Activated B cell treated with CpG ODN at 0.5 μM for 24 hours (primary cell): ENCODE results near the gene C22orf15. TPM values are rescaled to one million over a fixed set of nuclear protein-coding genes. Genes with fewer than 3 reads are reported as not detected.

Experiments
- ATAC-seq: fragments of 200-7000 bp; cut with Tn5 transposase; one replicate; pipeline ENCODE4 v1.10.0; 2021; ENCODE audit warnings: low read depth, mild to moderate bottlenecking, moderate library complexity
- CTCF ChIA-PET: fragments of 350-600 bp; sonication (Branson Sonifier 250); formaldehyde crosslinking; loops from one replicate; lab custom pipeline; 2021; ENCODE audit warnings: antibody characterized with exemption; lab: Charles Lee
- POLR2A ChIA-PET: fragments of 350-600 bp; sonication (Branson Sonifier 250); formaldehyde crosslinking; loops from one replicate; lab custom pipeline; 2021; ENCODE audit warnings: antibody characterized with exemption; lab: Charles Lee
- DNase-seq: peaks from one replicate; pipeline ENCODE4 v3.0.0; 2022
- H3K27ac Mint-ChIP-seq: one replicate; pipeline ENCODE4 v1.8.0; 2020; ENCODE audit warnings: mixed read lengths
- H3K27me3 Mint-ChIP-seq: one replicate; pipeline ENCODE4 v1.8.0; 2021; ENCODE audit warnings: mixed read lengths
- H3K36me3 Mint-ChIP-seq: one replicate; pipeline ENCODE4 v1.8.0; 2021; ENCODE audit warnings: low read depth, mixed read lengths
- H3K4me1 Mint-ChIP-seq: one replicate; pipeline ENCODE4 v1.8.0; 2021; ENCODE audit warnings: mixed read lengths
- H3K4me3 Mint-ChIP-seq: one replicate; pipeline ENCODE4 v1.8.0; 2020; ENCODE audit warnings: mild to moderate bottlenecking, mixed read lengths
- H3K9me3 Mint-ChIP-seq: one replicate; pipeline ENCODE4 v1.8.0; 2020; ENCODE audit warnings: mixed read lengths
- intact Hi-C: fragments of 100-400 bp; cut with micrococcal nuclease; formaldehyde crosslinking; loops from one replicate; pipeline ENCODE4 v1.15.1; 2024
- total RNA-seq: library from RNA; stranded (reverse); gene quantifications from 2 replicates; pipeline ENCODE4 v1.2.3, GENCODE V29; 2022
- TF ChIP-seq, protein P1 (sequence below): fragments of 200-600 bp; IDR thresholded peaks from one replicate; pipeline ENCODE4 v1.8.0; 2022; ENCODE audit warnings: antibody characterized with exemption, mild to moderate bottlenecking

C22orf15 gene, protein sequence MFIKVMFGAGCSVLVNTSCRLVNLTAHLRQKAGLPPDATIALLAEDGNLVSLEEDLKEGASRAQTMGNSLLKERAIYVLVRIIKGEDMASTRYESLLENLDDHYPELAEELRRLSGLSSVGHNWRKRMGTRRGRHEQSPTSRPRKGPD
- total RNA-seq: 0.31 and 0.37 TPM in 2 replicates

DNA sequence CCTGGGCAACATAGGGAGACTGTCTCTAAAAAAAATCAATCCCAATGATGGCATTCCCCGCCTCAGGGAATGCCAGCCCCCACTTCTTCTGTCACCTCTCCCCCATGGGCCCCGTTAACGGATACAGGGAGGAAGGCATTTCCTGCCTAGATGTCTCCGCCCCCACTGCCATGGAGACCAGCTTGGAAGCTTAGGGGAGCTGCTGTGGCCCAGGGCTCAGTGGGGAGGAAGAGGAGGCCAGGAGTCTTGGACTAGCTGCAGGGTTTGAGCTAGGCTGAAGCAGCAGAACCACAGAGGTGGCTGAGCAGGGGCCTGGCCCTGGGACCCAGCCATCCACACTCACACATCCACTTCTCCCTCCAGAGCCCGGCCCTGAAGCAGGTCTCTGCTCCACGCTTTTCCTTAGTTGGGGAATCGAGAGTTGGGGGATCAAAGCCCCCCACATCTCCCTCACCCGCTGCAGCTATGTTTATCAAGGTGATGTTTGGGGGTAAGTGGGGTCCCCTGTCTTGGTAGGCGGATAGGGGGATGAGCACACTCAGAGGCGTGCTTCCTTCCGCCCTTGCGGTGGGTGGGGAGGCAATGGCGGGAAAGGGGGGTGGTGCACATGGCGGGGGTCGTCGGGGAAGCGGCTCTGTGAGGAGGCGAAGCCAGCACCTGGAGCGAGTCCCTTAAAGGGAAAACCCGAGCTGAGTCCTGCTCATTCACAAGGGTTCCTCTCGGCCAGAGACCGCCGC, at the start of gene C22orf15:
C22orf15 (plus strand) TSS at position 149 of the 737 bp plus-strand sequence; CDS start at position 466, 317 bp downstream.
- Mint-ChIP-seq H3K4me1 (peaks cover 47% of the 10 kb centered on the region), H3K9me3 (no peaks in the 10 kb centered on the region), H3K27me3 (no peaks in the 10 kb centered on the region), H3K36me3 (peaks cover 14% of the 10 kb centered on the region), H3K27ac (peak within 1 kb of the TSS; percentile 70), H3K4me3 (peak within 1 kb of the TSS; percentile 77)
- ChIA-PET CTCF (interaction anchor here (2.7 kb wide), 1 partner anchor 86 kb away, joined by 7 read pairs; no protein-coding TSS in a partner anchor), POLR2A (interaction anchor here (0.7 to 11.8 kb wide), 5 partner anchors 10 to 1721 kb away, joined by 3 to 229 read pairs (median 8); partner anchors contain the start of genes VPREB3 and ZNF70)
- ATAC-seq: no peak
- TF ChIP-seq, protein P1, sequence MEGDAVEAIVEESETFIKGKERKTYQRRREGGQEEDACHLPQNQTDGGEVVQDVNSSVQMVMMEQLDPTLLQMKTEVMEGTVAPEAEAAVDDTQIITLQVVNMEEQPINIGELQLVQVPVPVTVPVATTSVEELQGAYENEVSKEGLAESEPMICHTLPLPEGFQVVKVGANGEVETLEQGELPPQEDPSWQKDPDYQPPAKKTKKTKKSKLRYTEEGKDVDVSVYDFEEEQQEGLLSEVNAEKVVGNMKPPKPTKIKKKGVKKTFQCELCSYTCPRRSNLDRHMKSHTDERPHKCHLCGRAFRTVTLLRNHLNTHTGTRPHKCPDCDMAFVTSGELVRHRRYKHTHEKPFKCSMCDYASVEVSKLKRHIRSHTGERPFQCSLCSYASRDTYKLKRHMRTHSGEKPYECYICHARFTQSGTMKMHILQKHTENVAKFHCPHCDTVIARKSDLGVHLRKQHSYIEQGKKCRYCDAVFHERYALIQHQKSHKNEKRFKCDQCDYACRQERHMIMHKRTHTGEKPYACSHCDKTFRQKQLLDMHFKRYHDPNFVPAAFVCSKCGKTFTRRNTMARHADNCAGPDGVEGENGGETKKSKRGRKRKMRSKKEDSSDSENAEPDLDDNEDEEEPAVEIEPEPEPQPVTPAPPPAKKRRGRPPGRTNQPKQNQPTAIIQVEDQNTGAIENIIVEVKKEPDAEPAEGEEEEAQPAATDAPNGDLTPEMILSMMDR: no peak
- intact Hi-C loops: loop anchor here (1.0 to 10.0 kb wide), 2 partner anchors 11 to 138 kb away; no protein-coding TSS in a partner anchor
- no peak for DNase-seq

DNA sequence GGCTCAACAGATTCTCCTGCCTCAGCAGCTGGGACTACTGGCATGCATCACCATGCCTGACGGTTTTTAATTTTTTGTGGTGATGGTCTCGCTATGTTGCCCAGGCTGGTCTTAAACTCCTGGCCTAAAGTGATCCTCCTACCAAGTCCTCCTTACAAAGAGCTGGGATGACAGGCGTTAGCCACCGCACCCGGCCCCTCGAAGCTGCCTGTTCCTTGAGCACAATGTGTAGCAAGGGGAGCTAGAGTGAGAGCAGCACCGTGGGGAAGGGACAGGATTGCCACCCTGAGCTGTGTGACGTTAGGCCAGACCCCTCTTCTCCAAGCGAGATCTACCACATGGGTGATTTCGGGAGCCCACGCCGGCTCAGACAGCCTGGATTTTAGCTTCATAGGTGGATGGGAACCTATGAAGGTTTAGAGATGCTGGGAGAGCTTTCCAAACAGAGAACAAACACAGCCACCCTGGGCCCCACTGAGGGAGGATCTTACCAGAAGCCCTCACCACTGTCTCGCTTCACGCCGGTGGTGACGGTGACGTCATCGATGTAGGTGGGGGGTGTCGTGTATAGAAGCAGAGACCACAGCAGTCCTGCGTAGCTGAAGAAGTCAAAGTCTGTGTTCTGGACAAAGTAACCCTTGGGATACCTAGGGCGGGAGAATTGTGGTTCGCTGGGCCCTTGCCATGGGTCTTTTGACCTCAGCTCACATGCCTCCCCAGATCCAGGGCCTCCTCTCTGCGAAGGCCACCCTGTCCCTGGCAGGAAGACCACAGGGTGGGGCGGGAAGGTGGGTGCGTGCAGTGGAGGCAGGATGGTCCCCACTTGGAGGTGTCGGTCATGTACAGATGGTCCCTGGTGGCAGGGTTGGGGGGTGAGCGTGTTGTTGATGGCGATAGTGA, 48.8 kb upstream of the C22orf15 start:
- ChIA-PET CTCF (interaction anchor here (1.3 kb wide), 1 partner anchor 136 kb away, joined by 3 read pairs; no protein-coding TSS in a partner anchor), POLR2A (interaction anchor here (0.5 to 0.7 kb wide), 2 partner anchors 85 to 669 kb away, joined by 4 to 7 read pairs; no protein-coding TSS in a partner anchor)
- peaks cover 50% of the 10 kb centered on the region for H3K36me3 Mint-ChIP-seq
- TF ChIP-seq, protein P1: no peak
- H3K4me3 Mint-ChIP-seq: peak overlapping the region; percentile 32
- peaks cover 16% of the 10 kb centered on the region for H3K4me1 Mint-ChIP-seq
- peak overlapping the region; percentile 50 for H3K27ac Mint-ChIP-seq
- intact Hi-C loops: no loop called here
- no peak for DNase-seq
- no peaks in the 10 kb centered on the region for H3K9me3 Mint-ChIP-seq
- no peak for ATAC-seq
- no peaks in the 10 kb centered on the region for H3K27me3 Mint-ChIP-seq

DNA sequence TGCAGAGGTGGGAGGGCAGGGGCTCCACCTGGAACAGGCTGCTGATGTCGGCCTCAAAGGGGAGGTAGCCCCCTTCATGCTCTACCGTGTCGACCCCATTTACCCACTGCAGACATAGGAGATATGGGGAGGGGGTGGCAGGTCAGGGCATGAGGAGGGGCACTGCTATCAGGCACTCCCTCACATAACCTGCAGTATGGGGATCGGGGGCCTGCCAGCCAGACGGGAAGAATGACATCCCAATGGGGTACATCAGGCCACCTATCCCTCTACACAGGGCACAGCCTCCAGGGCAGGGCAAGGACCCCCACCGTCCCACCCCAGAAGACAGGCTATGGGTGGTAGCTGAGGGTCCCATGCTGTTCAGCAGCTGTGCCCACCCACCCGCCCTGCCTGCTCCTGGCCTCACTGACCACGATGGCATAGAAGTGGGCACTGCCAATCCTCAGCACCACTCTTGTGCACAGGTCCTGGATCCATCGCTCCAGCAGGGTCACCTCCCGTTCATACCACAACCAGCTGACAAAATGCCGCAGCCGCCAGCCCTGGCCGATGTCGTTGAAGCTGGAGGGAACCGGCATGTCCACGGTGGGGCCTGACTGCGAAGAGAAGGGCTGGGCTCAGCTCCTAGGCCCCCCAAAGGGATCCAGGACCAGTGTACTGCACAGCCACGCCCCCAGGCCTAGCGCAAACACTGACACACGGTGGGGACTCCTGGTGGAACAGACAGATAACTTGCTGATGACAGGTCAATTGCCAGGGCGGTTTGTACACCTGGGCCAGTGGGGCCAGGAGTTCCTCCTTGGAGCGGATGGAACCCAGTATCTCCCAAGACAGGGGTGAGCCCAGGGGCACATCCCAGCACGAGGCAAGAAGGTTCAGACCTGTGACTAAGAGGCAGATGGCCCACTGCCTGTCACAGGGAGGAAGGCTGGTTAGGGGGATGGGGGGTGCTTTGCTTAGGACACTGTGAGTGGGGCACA, 47.9 kb upstream of the C22orf15 start:
- Mint-ChIP-seq H3K4me1 (peaks cover 16% of the 10 kb centered on the region), H3K27ac (no peak overlapping the region), H3K9me3 (no peaks in the 10 kb centered on the region), H3K27me3 (no peaks in the 10 kb centered on the region), H3K4me3 (peak overlapping the region; percentile 68), H3K36me3 (peaks cover 41% of the 10 kb centered on the region)
- intact Hi-C loops: loop anchor here (5.0 kb wide), 2 partner anchors 52 to 132 kb away; partner anchors contain the start of gene CHCHD10
- POLR2A ChIA-PET: no interaction called here
- no peak for DNase-seq
- no peak for ATAC-seq
- TF ChIP-seq, protein P1: no peak
- CTCF ChIA-PET: no interaction called here

DNA sequence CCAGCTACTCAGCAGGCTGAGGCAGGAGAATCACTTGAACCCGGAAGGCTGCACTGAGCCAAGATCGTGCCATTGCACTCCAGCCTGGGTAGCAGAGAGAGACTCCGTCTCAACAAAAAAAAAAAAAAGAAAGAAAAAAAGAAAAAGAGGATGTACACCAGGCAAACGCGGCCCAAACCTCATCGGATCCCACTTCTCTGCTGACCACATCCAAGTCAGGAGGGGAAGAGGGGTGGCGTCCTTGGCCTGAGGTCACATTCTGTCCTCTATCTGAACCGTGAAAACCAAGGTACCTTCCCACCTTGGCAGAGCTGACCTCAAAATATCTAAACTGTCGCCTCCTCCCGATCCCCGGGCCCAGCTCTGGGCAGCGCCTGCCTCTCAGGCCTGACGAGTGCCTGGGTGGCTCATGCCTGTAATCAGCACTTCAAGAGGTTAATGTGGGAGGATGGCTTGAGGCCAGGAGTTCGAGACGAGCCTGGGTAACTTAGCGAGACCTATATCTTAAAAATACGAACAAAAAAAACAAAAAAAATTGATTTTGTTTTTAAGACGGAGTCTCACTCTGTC, 46.9 kb upstream of the C22orf15 start:
- no peak for DNase-seq
- no peaks in the 10 kb centered on the region for H3K27me3 Mint-ChIP-seq
- TF ChIP-seq, protein P1: no peak
- H3K4me3 Mint-ChIP-seq: peak overlapping the region; percentile 81
- H3K9me3 Mint-ChIP-seq: no peaks in the 10 kb centered on the region
- peaks cover 31% of the 10 kb centered on the region for H3K36me3 Mint-ChIP-seq
- no peak overlapping the region for H3K27ac Mint-ChIP-seq
- no peak for ATAC-seq
- intact Hi-C loops: loop anchor here (5.0 kb wide), 2 partner anchors 51 to 131 kb away; partner anchors contain the start of gene CHCHD10
- CTCF ChIA-PET: interaction anchor here (0.7 to 0.8 kb wide), 2 partner anchors 120 to 134 kb away, joined by 3 read pairs; no protein-coding TSS in a partner anchor
- peaks cover 16% of the 10 kb centered on the region for H3K4me1 Mint-ChIP-seq
- POLR2A ChIA-PET: interaction anchor here (1.6 to 1.8 kb wide), 2 partner anchors 134 to 141 kb away, joined by 4 to 7 read pairs; partner anchors contain the start of gene SLC2A11
